Measurements from ENCODE around the gene TIMM22.

GRCh38 chr17:964876-965275, 32.1 kb upstream of the TIMM22 start:
- TF ChIP-seq, protein P1, sequence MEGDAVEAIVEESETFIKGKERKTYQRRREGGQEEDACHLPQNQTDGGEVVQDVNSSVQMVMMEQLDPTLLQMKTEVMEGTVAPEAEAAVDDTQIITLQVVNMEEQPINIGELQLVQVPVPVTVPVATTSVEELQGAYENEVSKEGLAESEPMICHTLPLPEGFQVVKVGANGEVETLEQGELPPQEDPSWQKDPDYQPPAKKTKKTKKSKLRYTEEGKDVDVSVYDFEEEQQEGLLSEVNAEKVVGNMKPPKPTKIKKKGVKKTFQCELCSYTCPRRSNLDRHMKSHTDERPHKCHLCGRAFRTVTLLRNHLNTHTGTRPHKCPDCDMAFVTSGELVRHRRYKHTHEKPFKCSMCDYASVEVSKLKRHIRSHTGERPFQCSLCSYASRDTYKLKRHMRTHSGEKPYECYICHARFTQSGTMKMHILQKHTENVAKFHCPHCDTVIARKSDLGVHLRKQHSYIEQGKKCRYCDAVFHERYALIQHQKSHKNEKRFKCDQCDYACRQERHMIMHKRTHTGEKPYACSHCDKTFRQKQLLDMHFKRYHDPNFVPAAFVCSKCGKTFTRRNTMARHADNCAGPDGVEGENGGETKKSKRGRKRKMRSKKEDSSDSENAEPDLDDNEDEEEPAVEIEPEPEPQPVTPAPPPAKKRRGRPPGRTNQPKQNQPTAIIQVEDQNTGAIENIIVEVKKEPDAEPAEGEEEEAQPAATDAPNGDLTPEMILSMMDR (conservative IDR thresholded peaks at IDR 0.05) = no peak
- no peak for TF ChIP-seq EZH2 (IDR thresholded peaks at IDR 0.05; ENCODE audit: low read depth)

All from PC-9 (cell line).